SH-SY5Y (cell line): Measurements from ENCODE around the gene ATP2B2.

Experiments
- GATA2 ChIP-seq: IDR thresholded peaks from 2 replicates; pipeline ENCODE4 v1.6.1; 2011; ENCODE audit warnings: mild to moderate bottlenecking, low read depth, low read length
- GATA3 ChIP-seq: IDR thresholded peaks from 2 replicates; pipeline ENCODE4 v1.6.1; 2011; ENCODE audit warnings: low read depth, mild to moderate bottlenecking, low read length, moderate library complexity

GRCh38 chr3:10354361-10355015, 150.9 kb downstream of the ATP2B2 start:
- TF ChIP-seq GATA3 (no peak), GATA2 (no peak)
